ENCODE measurements around the gene SULT1A3. TPM values are rescaled to one million over a fixed set of nuclear protein-coding genes. Genes with fewer than 3 reads are reported as not detected.
"Not testable (repeated sequence)": the region's sequence is repeated elsewhere in the genome, so short reads cannot be mapped to it uniquely, and the experiment has no call there.

The SULT1A3 gene
- total and polyA plus RNA-seq, 2 experiments from 2014 or later = 11.2 to 17.4 TPM

- not testable (repeated sequence) for H3K27me3 ChIP-seq (ENCODE audit: insufficient read depth); H3K4me3 ChIP-seq; H3K4me1 Mint-ChIP-seq; H3K4me3 Mint-ChIP-seq; H3K4me2 ChIP-seq; H4K20me1 ChIP-seq (replicated peaks; ENCODE audit: insufficient read depth); H3K27ac ChIP-seq (ENCODE audit: low read depth); H3K9me2 ChIP-seq (ENCODE audit: insufficient read depth); H3K36me3 Mint-ChIP-seq (ENCODE audit: low read depth); H3K36me3 ChIP-seq (ENCODE audit: insufficient read depth); H2AFZ ChIP-seq; H3K4me1 ChIP-seq (ENCODE audit: insufficient read depth); H3K79me2 ChIP-seq (replicated peaks; ENCODE audit: insufficient read depth); ATAC-seq; DNase-seq (ENCODE audit: low spot score); H3K27ac Mint-ChIP-seq; H3F3A ChIP-seq (replicated peaks; ENCODE audit: low read depth)
- Mint-ChIP-seq H3K9me3 (peaks cover 19% of the 10 kb centered on the region), H3K27me3 (ENCODE audit: insufficient read depth, low read depth, poor library complexity) (peaks cover 10% of the 10 kb centered on the region)
These were observed 28.9 kb upstream of the SULT1A3 start for GRCh38 chr16:30170145-30170544.

GRCh38 chr16:30173054-30173453, 26.0 kb upstream of the SULT1A3 start:
- DNase-seq (ENCODE audit: low spot score) (no peak), ATAC-seq (no peak)
- Mint-ChIP-seq H3K27me3 (ENCODE audit: insufficient read depth, low read depth, poor library complexity) (peaks cover 12% of the 10 kb centered on the region), H3K36me3 (ENCODE audit: low read depth) (peaks cover 3% of the 10 kb centered on the region), H3K4me3 (no peak overlapping the region), H3K4me1 (no peaks in the 10 kb centered on the region), H3K27ac (no peak overlapping the region), H3K9me3 (peaks cover 13% of the 10 kb centered on the region)
- no peak overlapping the region for H3K4me2 ChIP-seq
- no peaks in the 10 kb centered on the region for H3K79me2 ChIP-seq (replicated peaks; ENCODE audit: insufficient read depth)
- H3K36me3 ChIP-seq (ENCODE audit: insufficient read depth) = no peaks in the 10 kb centered on the region
- H4K20me1 ChIP-seq (replicated peaks; ENCODE audit: insufficient read depth) = no peaks in the 10 kb centered on the region
- H3K4me1 ChIP-seq (ENCODE audit: insufficient read depth) = no peaks in the 10 kb centered on the region
- no peak overlapping the region for H2AFZ ChIP-seq
- no peaks in the 10 kb centered on the region for H3K27me3 ChIP-seq (ENCODE audit: insufficient read depth)
- H3F3A ChIP-seq (replicated peaks; ENCODE audit: low read depth) = no peaks in the 10 kb centered on the region
- H3K4me3 ChIP-seq = no peak overlapping the region
- H3K9me2 ChIP-seq (ENCODE audit: insufficient read depth) = no peaks in the 10 kb centered on the region
- H3K27ac ChIP-seq (ENCODE audit: low read depth) = no peak overlapping the region
- TF ChIP-seq ZNF462 (CRISPR knock-in tag; IDR thresholded peaks at IDR 0.05) = no peak
- no peak for TF ChIP-seq EZH2phosphoT487 (IDR thresholded peaks at IDR 0.05; ENCODE audit: unreplicated experiment)
- TF ChIP-seq EZH2 (IDR thresholded peaks at IDR 0.05; ENCODE audit: low read depth, unreplicated experiment) = no peak
- no peak for TF ChIP-seq REST (IDR thresholded peaks at IDR 0.05; ENCODE audit: unreplicated experiment)
- TF ChIP-seq CREB1 (CRISPR knock-in tag; IDR thresholded peaks at IDR 0.05; ENCODE audit: low read depth) = no peak
- TF ChIP-seq JUNB (IDR thresholded peaks at IDR 0.05; ENCODE audit: unreplicated experiment) = no peak
- no peak for TF ChIP-seq ZNF114 (CRISPR knock-in tag; IDR thresholded peaks at IDR 0.05)
- TF ChIP-seq POLR2AphosphoS5 (IDR thresholded peaks at IDR 0.05; ENCODE audit: low read depth) = no peak
- no peak for TF ChIP-seq NANOG (IDR thresholded peaks at IDR 0.05; ENCODE audit: borderline replicate concordance)
- no peak for TF ChIP-seq STAT1 (IDR thresholded peaks at IDR 0.05; ENCODE audit: unreplicated experiment)
- TF ChIP-seq CTCF (conservative IDR thresholded peaks at IDR 0.05; ENCODE audit: low read depth in 2 of 2) = no peak
